ENCODE data around the gene LETM1. TPM values are rescaled to one million over a fixed set of nuclear protein-coding genes. Genes with fewer than 3 reads are reported as not detected.

LETM1 gene
- total and polyA plus RNA-seq, 2 donors (not counting 3 experiments of a cell fraction or from before 2014, with no cell fraction given), result 25.6 to 62.5 TPM

- Histone ChIP-seq H3K27me3 (ENCODE audit: control insufficient read depth in 2 of 2, insufficient read depth in 2 of 2, low read length in 2 of 2) (no peaks in the 10 kb centered on the region), H3K27ac (ENCODE audit: insufficient read depth, low read depth, low read length) (no peak overlapping the region), H3K4me2 (ENCODE audit: insufficient read depth, low read length) (no peak overlapping the region), H3K4me3 (replicated peaks in 1 of 3; ENCODE audit: insufficient read depth in 1 of 3, low read depth in 1 of 3, low read length in 3 of 3) (no peak overlapping the region), H4K20me1 (replicated peaks; ENCODE audit: control insufficient read depth, extremely low read depth, insufficient read depth, low read length) (no peaks in the 10 kb centered on the region), H2AFZ (ENCODE audit: low read depth, low read length) (peak overlapping the region; percentile 69), H3K9me3 (replicated peaks; ENCODE audit: control insufficient read depth, insufficient read depth, low read length) (no peaks in the 10 kb centered on the region), H3K4me1 (ENCODE audit: control insufficient read depth, extremely low read depth, insufficient read depth, low read length) (peaks cover 9% of the 10 kb centered on the region), H3K36me3 (ENCODE audit: control insufficient read depth in 2 of 2, extremely low read depth in 1 of 2, insufficient read depth in 2 of 2, low read length in 2 of 2) (no peaks in the 10 kb centered on the region), H3K9ac (replicated peaks; ENCODE audit: extremely low read depth, insufficient read depth, low read length) (no peak overlapping the region), H3K79me2 (ENCODE audit: control insufficient read depth, insufficient read depth, low read length) (no peaks in the 10 kb centered on the region), H3K9me1 (replicated peaks; ENCODE audit: control insufficient read depth, extremely low read depth, insufficient read depth, low read length) (no peaks in the 10 kb centered on the region)
- intact Hi-C loops (cut with micrococcal nuclease) (no loop called here), dilution Hi-C loops (cut with MboI; ENCODE audit: extremely low pct_ligation_motif_present, low sequenced_read_pairs) (no loop called here)
- TF ChIP-seq EZH2 (IDR thresholded peaks at IDR 0.05; ENCODE audit: borderline replicate concordance, low read depth, low read length, severe bottlenecking) (no peak), JUN (IDR thresholded peaks at IDR 0.05; ENCODE audit: borderline replicate concordance, insufficient read depth, insufficient read length, low read depth) (no peak), FOS (IDR thresholded peaks at IDR 0.05; ENCODE audit: borderline replicate concordance, insufficient read depth, low read length) (no peak), POLR2AphosphoS5 (IDR thresholded peaks at IDR 0.05; ENCODE audit: insufficient read depth, low read depth, low read length) (no peak), MAX (IDR thresholded peaks at IDR 0.05; ENCODE audit: insufficient read depth, insufficient read length) (no peak), CTCF (IDR thresholded peaks at IDR 0.05; ENCODE audit: extremely low read depth in 1 of 2, insufficient read depth in 1 of 2, low read depth in 1 of 2, low read length in 2 of 2) (no peak), POLR2A (IDR thresholded peaks at IDR 0.05; ENCODE audit: low read depth, low read length) (no peak), GATA2 (IDR thresholded peaks at IDR 0.05; ENCODE audit: insufficient read depth, insufficient read length, low read depth, low read length) (no peak), MYC (IDR thresholded peaks at IDR 0.05; ENCODE audit: low read depth, low read length) (no peak)
- no TSS peak for BruUV-seq (replicated peaks)
- DNase-seq (ENCODE audit: low read depth, low spot score) (peak; percentile 19), FAIRE-seq (peak; percentile 68)
- POLR2A ChIA-PET, result no interaction called here
- CTCF ChIA-PET, result interaction anchor here (0.6 to 1.0 kb wide), 4 partner anchors 16 to 46 kb away, joined by 3 to 8 read pairs (median 3); no protein-coding TSS in a partner anchor
Measured at GRCh38 chr4:1763550-1764080, 92.3 kb downstream of the LETM1 start.

Measured in endothelial cell of umbilical vein (primary cell).